ENCODE measurements around the gene DNPH1.
A peak's percentile ranks its signal among the peaks of the same experiment; 100 is the strongest.

DNPH1 gene

DNA sequence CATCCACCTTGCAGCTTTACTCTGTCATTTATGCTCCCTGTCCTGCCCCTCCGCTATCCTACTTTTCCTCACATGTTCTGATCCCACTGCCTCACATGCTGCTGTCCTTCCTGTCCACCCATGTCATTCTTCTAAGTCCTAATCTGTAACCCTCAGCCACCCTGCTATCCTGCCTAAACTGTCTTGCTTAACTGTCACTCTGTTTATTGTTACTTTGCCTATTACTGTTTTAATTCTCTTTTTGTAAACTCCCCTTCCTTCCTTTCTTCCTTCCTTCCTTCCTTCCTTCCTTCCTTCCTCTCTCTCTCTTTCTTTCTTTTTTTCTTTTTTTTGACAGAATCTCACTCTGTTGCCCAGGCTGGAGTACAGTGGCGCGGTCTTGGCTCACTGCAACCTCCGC lies 45.8 kb downstream of the DNPH1 start:
- no peak for DNase-seq (ENCODE audit: low read depth, low spot score)

DNA sequence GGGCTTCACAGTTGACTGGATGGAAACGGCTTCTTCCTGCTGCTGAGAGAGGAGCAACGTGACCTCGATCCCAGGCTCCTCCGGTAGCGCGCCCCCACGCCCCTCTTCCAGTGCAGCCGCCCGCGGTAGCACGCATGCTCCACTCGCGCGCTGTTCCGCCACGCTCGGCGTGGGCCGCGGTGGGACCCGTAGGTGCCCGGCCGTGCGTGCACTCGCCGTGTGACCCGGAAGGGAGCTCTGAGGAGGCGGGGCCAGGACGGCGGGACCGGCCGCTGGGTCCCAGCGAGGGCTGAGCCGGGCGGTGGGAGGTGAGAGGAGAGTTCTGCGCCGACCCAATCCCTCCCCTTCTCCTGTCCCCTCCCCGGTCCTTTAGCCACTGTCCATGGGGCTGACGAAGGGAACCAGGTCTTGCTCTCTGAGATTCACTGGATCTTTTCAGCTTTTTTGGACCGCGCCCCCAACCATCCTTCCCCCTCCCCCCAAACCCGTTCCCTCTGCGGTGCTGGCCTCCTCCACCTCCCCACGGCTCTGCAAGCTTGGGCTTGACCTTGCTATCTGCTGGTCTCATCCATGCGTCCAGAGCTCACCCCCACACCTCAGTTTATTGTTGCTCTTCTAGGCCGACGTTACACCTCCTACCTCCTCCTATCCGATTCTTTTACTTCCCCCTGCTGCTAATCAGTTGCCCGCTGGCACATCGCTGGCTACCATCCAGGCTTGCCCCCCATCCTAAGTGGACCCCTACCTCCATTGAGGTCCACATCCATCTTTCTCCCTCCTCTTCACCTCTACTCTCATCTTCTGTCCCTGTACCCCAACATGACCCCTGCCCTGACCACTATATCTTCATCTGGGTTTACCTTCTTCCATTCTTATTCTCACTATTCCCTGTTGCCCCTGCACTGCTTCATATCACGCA lies 47.1 kb downstream of the DNPH1 start, which contains the start of gene CUL9:
Gene CUL9 (plus strand): TSS at position 255 of the 919 bp plus-strand sequence. CDS start 2,115 bp downstream, outside the sequence.
- peak; percentile 83 for DNase-seq (ENCODE audit: low read depth, low spot score)

DNA sequence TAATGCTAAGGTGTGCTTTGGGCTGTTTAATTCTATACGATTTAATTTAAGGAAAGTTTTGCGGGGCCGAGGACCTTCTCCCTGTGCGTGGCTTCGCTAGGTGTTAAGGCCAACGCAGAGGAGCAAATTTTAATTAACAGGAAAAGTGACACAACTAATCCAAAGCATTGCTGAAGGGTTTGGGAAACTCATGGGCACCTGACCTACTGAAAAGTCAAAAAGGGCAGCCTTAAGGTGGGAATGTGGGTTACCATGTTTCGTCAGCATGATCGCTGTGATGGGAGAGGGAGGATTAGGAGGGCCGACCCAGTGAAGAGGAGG lies 47.7 kb downstream of the DNPH1 start:
- DNase-seq (ENCODE audit: low read depth, low spot score) = no peak

DNA sequence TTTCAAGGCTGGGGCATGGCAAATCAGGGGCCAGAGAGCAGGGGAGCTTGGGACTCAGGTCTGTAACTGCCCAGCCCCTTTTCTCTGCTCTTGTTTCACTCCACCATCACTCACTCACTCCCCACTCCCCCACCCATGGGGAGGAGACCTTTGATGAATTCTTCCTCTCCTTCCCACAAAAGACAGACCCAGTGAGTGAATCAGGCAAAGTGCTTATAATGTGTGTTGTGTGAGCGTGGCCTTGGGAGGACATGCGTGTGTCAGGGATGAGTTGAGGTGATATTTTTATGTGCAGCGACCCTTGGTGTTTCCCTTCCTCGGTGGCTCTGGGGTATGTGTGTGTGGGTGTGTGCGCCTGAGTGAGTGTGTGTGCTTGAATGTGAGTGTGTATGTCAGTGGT lies 48.3 kb downstream of the DNPH1 start:
- peak; percentile 29 for DNase-seq (ENCODE audit: low read depth, low spot score)

DNA sequence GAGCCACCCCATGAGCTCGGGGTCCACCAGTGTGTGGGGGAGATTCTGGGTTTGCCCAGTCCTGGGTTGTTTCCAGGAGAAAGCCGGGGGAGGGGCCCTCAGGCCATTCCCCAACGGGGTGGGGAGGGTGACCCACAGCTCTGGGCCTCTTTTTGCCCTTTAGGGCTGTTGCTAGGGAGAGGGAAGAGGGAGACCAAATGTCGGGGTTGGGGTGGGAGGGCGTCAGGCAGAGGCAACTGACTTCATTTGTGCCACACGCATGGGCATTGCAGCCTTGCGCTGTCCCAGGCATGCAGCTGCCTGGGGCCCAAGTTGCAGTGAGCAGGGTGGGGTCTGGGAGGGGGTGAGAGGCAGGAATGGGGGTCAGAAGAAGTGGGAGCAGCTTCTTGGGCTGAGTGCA lies 49.2 kb downstream of the DNPH1 start:
- no peak for DNase-seq (ENCODE audit: low read depth, low spot score)

DNA sequence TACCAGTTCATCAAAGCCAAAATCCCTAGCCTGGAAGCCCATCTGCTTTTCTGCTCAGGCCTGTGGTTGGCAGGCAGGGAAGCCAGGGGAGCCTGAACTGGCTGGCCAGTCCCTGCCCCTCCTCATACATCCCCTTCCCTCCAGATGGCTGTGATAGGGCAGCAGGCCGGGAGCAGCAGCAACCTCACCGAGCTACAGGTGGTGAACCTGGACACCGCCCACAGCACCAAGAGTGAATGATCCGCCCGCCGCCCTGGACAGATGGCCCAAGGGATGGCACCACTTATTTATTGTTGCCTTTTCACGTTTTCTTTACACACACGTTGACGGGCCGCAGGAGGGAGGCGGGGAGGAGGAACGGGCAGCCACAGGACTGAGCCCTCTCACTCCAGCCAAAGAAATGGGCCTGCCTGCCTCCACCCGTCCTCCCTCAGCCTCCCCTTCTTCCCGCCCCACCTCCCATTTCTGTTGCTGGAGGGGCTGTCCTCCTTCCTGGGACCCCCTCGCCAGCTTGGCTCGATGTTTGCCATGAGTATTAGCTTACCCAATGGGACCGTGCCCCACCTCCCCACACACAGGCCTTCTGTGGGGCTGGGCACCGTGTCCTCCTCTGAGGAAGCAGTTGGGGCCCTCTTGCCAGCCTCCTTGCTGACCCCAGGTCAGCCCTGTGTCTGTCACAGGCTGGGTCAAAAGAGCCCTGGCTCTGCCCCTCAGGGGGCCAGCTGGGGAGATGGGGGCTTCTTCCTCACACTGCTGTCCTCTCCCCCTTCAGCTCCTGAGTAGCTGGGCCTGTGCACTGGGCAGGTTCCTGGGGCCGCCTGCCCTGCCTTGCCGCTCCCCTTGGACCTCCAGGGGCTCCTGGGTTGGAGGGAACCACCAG lies 50.1 kb downstream of the DNPH1 start:
- DNase-seq (ENCODE audit: low read depth, low spot score) = no peak

DNA sequence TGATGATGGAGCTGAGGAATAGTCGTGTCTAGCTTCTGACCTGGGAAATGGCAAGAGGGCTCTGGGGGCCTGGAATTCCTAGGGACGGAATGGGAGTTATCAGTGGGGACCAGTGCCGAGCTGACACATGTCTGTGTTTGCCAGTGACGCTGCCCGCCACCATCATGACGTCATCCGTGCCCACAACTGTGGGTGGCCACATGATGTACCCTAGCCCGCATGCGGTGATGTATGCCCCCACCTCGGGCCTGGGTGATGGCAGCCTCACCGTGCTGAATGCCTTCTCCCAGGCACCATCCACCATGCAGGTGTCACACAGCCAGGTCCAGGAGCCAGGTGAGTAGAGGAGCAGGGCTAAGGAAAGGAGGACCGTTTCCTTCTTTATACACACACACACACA lies 51.1 kb downstream of the DNPH1 start:
- DNase-seq (ENCODE audit: low read depth, low spot score) = no peak

DNA sequence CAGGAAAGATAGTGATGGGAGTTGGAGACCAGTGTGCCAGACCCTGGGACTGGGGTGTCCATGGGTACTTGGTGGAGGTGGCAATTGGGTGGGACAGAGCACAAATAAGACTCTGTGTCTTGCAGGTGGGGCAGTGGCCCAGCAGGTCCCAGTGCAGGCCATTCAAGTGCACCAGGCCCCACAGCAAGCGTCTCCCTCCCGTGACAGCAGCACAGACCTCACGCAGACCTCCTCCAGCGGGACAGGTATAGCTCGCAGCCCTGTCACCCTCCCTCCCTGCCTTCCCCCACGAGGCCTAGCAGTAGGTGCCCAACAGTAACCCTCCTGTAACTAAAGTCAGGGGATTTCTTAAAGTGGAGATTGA lies 52.9 kb downstream of the DNPH1 start:
- DNase-seq (ENCODE audit: low read depth, low spot score) = no peak

DNA sequence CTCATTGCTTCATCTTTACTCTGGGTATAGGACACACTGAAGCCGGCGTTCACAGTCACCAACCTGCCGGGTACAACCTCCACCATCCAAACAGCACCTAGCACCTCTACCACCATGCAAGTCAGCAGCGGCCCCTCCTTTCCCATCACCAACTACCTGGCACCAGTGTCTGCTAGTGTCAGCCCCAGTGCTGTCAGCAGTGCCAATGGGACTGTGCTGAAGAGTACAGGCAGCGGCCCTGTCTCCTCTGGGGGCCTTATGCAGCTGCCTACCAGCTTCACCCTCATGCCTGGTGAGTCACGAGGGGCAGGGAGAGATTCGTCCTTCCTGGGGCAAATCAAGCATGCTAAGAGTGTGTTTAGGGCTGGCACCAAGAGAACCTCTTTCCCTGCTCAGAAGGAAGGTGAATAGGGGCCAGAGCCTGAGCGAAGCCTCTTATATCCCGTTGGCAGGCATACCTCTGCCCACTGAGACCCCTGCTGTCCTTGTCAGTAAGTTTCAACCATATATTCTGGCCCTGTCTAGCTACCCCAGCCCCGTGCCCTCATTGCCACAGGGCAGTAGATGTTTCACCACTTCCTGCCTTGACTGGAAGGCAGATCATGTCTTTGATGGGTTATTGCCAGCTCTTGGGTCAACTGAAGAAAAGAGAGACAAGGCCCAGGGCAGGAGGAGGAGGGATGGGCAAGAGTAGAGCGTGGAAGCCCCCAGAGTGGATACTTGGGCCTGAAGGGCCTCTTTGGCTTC lies 53.4 kb downstream of the DNPH1 start:
- no peak for DNase-seq (ENCODE audit: low read depth, low spot score)
